ENCODE data around the gene BCL2. TPM values are rescaled to one million over a fixed set of nuclear protein-coding genes. Genes with fewer than 3 reads are reported as not detected.

BCL2 gene
- total RNA-seq, 1 donor from 2014 or later = 9.3 TPM

DNA sequence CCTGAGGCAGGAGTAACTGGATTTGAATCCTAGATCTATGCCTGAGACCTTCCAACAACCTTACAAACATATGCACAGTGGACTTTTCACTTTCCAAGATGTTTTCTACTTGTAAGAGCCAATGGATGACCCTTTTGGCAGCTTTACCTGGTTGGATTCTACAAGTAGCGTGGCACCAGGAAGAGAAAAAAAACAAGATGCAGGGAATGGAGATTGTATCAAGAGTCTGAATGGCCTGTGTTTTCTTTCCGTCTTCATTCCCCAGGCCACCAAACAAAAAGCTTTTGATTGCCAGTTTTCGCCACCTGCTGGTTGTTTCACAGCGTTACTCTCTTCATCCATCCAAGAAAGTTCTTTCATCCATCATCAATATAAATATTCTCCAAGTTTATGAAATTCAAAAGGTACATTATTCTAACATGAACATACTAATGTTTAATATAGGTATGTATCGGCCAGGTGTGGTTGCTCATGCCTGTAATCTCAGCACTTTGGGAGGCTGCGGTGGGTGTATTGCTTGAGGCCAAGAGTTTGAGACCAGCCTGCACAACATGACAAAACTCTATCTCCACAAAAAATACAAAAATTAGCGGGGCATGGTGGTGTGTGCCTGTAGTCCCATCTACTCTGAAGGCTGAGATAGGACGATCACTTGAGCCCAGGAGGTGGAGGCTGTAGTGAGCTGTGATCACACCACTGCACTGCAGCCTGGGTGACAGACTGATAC, 3.5 kb upstream of the BCL2 start:
- Mint-ChIP-seq H3K4me1 (peaks cover 25% of the 10 kb centered on the region), H3K9me3 (no peaks in the 10 kb centered on the region), H3K4me3 (no peak overlapping the region), H3K27me3 (ENCODE audit: low read depth) (peaks cover 11% of the 10 kb centered on the region), H3K27ac (peak overlapping the region; percentile 27), H3K36me3 (no peaks in the 10 kb centered on the region)
- peak; percentile 90 for TF ChIP-seq CTCF (IDR thresholded peaks at IDR 0.05; ENCODE audit: unreplicated experiment)
- peak in 1 of 2 experiments; percentile 53 for DNase-seq (ENCODE audit: low spot score in 2 of 2, unreplicated experiment in 2 of 2)

GRCh38 chr18:63322206-63322605, 2.6 kb upstream of the BCL2 start:
- no peak for TF ChIP-seq CTCF (IDR thresholded peaks at IDR 0.05; ENCODE audit: unreplicated experiment)
- no peak overlapping the region for H3K27ac Mint-ChIP-seq
- H3K9me3 Mint-ChIP-seq = no peaks in the 10 kb centered on the region
- H3K36me3 Mint-ChIP-seq = no peaks in the 10 kb centered on the region
- H3K4me1 Mint-ChIP-seq = peaks cover 33% of the 10 kb centered on the region
- H3K4me3 Mint-ChIP-seq = no peak overlapping the region
- H3K27me3 Mint-ChIP-seq (ENCODE audit: low read depth) = peaks cover 20% of the 10 kb centered on the region
- no peak for DNase-seq (ENCODE audit: low spot score in 2 of 2, unreplicated experiment in 2 of 2)

DNA sequence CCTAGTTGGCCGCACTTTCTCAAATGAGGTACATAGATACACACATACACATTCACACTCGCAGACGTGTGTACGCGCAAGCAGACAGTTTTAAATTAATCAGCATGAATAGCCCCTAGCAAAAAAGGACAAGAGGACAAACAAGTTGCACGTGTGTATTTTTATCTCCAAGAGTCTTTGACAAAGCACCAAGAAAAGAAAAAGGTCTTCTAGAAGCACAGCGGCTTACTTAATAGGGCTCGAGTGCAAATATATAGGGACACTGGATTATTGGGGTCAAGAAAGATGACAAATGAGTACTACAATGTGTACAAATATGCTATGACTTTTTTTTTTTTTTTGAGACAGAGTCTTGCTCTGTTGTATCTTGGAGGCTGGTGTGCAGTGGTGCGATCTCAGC, 1.7 kb upstream of the BCL2 start:
- Mint-ChIP-seq H3K4me1 (peaks cover 36% of the 10 kb centered on the region), H3K27me3 (ENCODE audit: low read depth) (peaks cover 24% of the 10 kb centered on the region), H3K36me3 (no peaks in the 10 kb centered on the region), H3K4me3 (peak overlapping the region; percentile 78), H3K27ac (no peak overlapping the region), H3K9me3 (no peaks in the 10 kb centered on the region)
- DNase-seq (ENCODE audit: low spot score in 2 of 2, unreplicated experiment in 2 of 2) = no peak
- TF ChIP-seq CTCF (IDR thresholded peaks at IDR 0.05; ENCODE audit: unreplicated experiment) = no peak

DNA sequence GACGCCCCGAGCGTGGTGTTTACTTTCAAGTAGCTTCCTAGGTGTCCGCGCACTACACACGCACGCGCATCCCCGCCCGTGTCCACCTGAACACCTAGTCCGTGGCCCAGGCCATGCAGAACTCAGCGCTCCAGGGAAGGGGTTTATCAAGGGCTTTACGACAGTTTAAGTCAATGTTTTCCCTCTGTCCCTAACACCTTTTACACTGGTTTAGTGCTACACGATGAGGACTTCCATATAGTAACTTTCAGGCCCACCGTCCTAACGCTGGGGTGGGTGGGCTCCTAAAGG, 1.4 kb upstream of the BCL2 start:
- peaks cover 36% of the 10 kb centered on the region for H3K4me1 Mint-ChIP-seq
- no peaks in the 10 kb centered on the region for H3K36me3 Mint-ChIP-seq
- peak overlapping the region; percentile 94 for H3K27ac Mint-ChIP-seq
- TF ChIP-seq CTCF (IDR thresholded peaks at IDR 0.05; ENCODE audit: unreplicated experiment) = no peak
- no peaks in the 10 kb centered on the region for H3K9me3 Mint-ChIP-seq
- peak overlapping the region; percentile 78 for H3K4me3 Mint-ChIP-seq
- DNase-seq (ENCODE audit: low spot score in 2 of 2, unreplicated experiment in 2 of 2) = no peak
- H3K27me3 Mint-ChIP-seq (ENCODE audit: low read depth) = peaks cover 24% of the 10 kb centered on the region

DNA sequence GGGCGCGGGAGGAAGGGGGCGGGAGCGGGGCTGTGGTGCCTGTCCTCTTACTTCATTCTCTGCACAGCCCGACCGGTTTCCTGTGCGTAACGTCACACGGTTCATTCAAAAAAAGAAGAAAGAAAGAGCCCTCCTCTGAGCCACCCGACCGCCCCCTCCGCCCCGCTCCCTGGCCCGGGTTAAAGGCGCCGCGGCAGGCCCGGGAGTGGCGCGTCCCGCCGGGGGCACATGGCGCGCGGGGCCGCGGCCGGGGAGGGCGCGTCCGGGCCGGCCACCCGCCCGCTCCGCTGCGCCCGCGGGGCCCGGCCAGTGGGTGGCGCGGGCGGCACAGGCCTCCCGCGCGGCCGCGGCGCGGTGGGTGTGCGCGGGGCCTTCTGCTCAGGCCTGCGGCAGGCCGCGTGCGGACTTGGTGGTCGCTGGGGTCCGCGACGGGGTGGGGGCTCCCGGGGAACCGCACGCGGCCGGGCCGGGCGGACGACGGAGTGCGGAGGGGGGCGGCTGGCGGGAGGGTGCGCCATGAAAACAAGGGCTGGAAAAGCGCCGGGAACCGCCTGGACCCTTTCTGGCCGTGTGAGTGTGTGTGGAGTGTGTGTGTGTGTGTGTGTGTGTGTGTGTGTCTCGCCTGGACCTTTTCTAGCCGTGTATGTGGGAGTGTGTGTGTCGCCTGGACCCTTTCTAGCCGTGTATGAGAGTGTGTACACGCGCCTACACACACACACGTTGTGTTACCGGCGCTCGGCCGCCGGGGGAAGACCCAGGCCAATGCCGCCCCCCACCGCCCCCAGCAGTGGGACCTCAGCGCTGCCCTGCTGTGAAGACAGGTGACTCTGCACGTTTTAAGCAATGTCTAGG, 780 bp upstream of the BCL2 start:
- Mint-ChIP-seq H3K36me3 (no peaks in the 10 kb centered on the region), H3K9me3 (no peaks in the 10 kb centered on the region), H3K27me3 (ENCODE audit: low read depth) (peaks cover 24% of the 10 kb centered on the region), H3K27ac (peak overlapping the region; percentile 94), H3K4me3 (peak overlapping the region; percentile 78), H3K4me1 (peaks cover 36% of the 10 kb centered on the region)
- DNase-seq (ENCODE audit: low spot score in 2 of 2, unreplicated experiment in 2 of 2) = peak; percentile 46 to 74
- TF ChIP-seq CTCF (IDR thresholded peaks at IDR 0.05; ENCODE audit: unreplicated experiment) = no peak

Data from mesothelial cell of epicardium (in vitro differentiated cells).